ENCODE measurements around the gene PALS2.

- no peak for TF ChIP-seq CTCF (IDR thresholded peaks at IDR 0.05)
- no peak for TF ChIP-seq EZH2 (IDR thresholded peaks at IDR 0.05)
Measured at GRCh38 chr7:24531255-24531654, 42.0 kb upstream of the PALS2 start.
